ENCODE results near the gene GSTO1. TPM values are rescaled to one million over a fixed set of nuclear protein-coding genes. Genes with fewer than 3 reads are reported as not detected.
A peak's percentile ranks its signal among the peaks of the same experiment; 100 is the strongest.

Gene GSTO1
- polyA plus RNA-seq, 1 experiment = 227 TPM

DNA sequence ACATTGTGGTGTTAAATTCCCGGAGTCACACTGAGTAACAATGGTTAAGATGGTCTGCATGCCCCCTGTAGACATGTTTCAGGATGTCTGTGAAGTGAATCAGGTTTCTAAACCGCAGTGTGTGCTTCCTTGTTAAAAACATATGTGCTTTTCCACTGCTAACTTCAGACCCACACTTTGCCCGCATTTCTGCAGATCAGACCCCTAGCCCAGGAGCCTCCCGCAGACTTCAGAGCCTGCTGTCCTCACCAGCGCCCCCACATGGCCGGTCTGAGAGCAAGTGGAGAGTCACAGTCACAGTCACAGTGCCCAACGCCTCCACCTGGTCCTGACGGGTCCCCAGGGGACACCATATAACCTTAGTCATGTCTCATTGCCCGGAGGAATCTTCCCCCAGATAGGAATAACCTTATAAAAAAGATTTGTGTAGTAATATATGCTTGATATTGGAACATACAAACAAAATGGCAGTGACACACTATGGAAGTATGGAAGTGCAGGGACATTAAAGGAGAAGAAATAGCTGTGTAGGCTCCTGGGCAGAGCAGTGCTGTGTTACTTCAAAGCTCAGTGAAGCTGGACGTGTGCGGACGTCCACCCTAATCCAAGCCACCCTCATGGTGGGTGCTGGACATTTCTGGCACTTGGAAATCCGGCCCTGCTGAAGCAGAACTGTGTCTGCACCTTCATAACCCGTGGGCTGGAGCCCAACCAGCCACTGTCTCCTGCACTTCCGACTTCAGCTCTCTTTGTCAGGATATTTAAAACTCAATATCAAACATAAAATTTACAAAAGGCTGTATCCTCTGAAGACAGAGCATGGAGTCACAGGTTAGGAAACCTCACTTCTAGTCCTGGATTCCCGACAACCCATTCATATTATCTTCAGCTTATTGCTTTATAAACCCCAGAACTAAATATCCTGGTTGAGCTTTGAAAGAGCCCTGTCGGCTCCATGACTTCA lies 43.3 kb downstream of the GSTO1 start:
- Histone ChIP-seq H3K4me3 (ENCODE audit: low read depth, low read length) (no peak overlapping the region), H3K27ac (ENCODE audit: low read depth, low read length) (peak overlapping the region; percentile 60), H3K27me3 (ENCODE audit: control insufficient read depth, insufficient read depth, low read length) (no peaks in the 10 kb centered on the region), H3K9me3 (ENCODE audit: control insufficient read depth, insufficient read depth, low read length) (no peaks in the 10 kb centered on the region)
- POLR2A ChIA-PET = interaction anchor here (0.8 to 1.0 kb wide), 2 partner anchors 39 to 43 kb away, joined by 3 to 4 read pairs; partner anchors contain the start of gene GSTO1
- no peak for DNase-seq (ENCODE audit: low read depth, low spot score)
- CTCF ChIA-PET = interaction anchor here (0.6 to 10.7 kb wide), 15 partner anchors 8 to 85 kb away, joined by 3 to 379 read pairs (median 5); partner anchors contain the start of genes CFAP58, GSTO1 and ITPRIP
- TF ChIP-seq, protein P1, sequence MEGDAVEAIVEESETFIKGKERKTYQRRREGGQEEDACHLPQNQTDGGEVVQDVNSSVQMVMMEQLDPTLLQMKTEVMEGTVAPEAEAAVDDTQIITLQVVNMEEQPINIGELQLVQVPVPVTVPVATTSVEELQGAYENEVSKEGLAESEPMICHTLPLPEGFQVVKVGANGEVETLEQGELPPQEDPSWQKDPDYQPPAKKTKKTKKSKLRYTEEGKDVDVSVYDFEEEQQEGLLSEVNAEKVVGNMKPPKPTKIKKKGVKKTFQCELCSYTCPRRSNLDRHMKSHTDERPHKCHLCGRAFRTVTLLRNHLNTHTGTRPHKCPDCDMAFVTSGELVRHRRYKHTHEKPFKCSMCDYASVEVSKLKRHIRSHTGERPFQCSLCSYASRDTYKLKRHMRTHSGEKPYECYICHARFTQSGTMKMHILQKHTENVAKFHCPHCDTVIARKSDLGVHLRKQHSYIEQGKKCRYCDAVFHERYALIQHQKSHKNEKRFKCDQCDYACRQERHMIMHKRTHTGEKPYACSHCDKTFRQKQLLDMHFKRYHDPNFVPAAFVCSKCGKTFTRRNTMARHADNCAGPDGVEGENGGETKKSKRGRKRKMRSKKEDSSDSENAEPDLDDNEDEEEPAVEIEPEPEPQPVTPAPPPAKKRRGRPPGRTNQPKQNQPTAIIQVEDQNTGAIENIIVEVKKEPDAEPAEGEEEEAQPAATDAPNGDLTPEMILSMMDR (IDR thresholded peaks at IDR 0.05; ENCODE audit: low read depth, low read length) = peak; percentile 71

DNA sequence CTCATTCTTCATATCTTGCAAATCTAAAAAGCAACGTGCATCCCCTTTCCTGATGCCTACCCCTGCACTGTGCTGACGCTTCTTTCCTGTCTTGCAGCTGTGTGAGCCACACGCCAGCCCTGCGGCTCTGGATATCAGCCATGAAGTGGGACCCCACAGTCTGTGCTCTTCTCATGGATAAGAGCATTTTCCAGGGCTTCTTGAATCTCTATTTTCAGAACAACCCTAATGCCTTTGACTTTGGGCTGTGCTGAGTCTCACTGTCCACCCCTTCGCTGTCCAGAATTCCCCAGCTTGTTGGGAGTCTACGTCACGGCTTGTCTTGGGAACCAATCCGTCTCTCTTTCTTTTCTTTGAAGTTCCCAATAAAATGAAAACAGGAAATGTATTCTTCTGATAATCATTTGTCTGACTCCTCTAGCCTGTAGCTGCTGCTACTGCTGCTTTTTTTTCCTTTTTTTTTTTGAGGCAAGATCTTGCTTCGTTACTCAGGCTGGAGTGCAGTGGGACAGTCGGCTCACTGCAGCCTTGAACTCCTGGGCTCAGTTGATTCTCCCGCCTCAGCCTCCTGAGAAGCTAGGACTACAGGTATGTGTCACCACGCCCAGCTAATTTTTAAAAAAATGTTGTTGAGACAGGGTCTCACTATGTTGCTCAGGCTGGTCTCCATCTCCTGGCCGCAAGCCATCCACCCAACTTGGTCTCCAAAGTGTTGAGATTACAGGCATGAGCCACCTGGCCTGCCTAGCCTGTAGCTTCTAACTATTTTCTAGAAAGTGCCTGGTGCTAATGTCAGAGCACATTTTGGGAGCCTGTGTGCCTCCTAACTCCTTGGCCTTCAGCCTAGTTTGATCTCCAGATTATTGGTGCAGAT lies 44.6 kb downstream of the GSTO1 start:
- DNase-seq (ENCODE audit: low read depth, low spot score) = no peak
- CTCF ChIA-PET = interaction anchor here (0.9 to 3.4 kb wide), 13 partner anchors 7 to 54 kb away, joined by 3 to 50 read pairs (median 6); partner anchors contain the start of genes CFAP58 and ITPRIP
- no peaks in the 10 kb centered on the region for H3K27me3 ChIP-seq (ENCODE audit: control insufficient read depth, insufficient read depth, low read length)
- peaks cover 5% of the 10 kb centered on the region; the same call in 1 of the 2 replicates for H3K9me3 ChIP-seq (ENCODE audit: control insufficient read depth, insufficient read depth, low read length)
- TF ChIP-seq, protein P1 (IDR thresholded peaks at IDR 0.05; ENCODE audit: low read depth, low read length) = no peak
- peak overlapping the region; percentile 100 for H3K27ac ChIP-seq (ENCODE audit: low read depth, low read length)
- POLR2A ChIA-PET = interaction anchor here (0.7 to 1.0 kb wide), 4 partner anchors 35 to 45 kb away, joined by 3 to 6 read pairs (median 4); partner anchors contain the start of genes GSTO1 and ITPRIP
- peak overlapping the region; percentile 41 for H3K4me3 ChIP-seq (ENCODE audit: low read depth, low read length)

DNA sequence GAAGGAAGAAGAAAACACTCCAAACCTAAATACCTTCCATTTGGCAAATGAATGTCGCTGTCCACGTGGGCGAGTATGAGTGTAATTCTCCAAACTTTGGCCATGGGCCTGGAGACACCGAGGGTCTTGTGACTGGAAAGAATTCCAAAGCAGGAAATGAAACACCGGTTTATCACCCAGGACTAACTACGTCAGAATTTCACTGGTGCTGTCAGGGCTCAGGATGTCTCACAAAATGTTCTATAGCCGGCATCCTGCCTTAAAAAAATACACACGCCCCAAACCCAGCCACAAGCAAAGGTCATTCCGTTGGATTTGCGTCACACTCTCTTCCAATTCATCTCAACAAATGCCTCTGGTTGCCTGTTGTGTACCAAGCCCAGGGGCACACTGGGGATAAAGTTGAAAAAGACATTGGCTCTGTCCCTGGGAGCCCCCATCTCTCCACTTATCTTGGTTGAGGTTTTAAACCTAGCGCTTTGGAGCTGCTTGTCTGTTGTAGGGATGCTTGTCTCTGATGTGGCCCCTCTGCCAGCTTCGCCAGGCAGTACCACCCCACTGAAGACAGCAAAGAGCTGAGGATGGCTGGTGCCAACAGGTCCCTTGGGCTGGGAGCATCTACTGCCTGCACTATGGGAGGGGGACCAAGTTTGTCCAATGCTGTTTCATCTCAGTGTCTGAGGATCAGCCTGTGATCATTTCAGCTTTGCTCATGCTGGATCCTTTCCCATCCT lies 45.5 kb downstream of the GSTO1 start:
- peak; percentile 94 for DNase-seq (ENCODE audit: low read depth, low spot score)
- H3K4me3 ChIP-seq (ENCODE audit: low read depth, low read length) = peak overlapping the region; percentile 48
- ChIA-PET POLR2A (interaction anchor here (1.0 to 1.4 kb wide), 4 partner anchors 30 to 46 kb away, joined by 4 to 6 read pairs (median 5); partner anchors contain the start of genes GSTO1 and ITPRIP), CTCF (interaction anchor here (0.8 to 3.4 kb wide), 8 partner anchors 9 to 53 kb away, joined by 3 to 50 read pairs (median 13); partner anchors contain the start of genes CFAP58 and ITPRIP)
- H3K27ac ChIP-seq (ENCODE audit: low read depth, low read length) = peak overlapping the region; percentile 100
- H3K27me3 ChIP-seq (ENCODE audit: control insufficient read depth, insufficient read depth, low read length) = no peaks in the 10 kb centered on the region
- TF ChIP-seq, protein P1 (IDR thresholded peaks at IDR 0.05; ENCODE audit: low read depth, low read length) = no peak
- H3K9me3 ChIP-seq (ENCODE audit: control insufficient read depth, insufficient read depth, low read length) = peaks cover 5% of the 10 kb centered on the region; the same call in 1 of the 2 replicates

DNA sequence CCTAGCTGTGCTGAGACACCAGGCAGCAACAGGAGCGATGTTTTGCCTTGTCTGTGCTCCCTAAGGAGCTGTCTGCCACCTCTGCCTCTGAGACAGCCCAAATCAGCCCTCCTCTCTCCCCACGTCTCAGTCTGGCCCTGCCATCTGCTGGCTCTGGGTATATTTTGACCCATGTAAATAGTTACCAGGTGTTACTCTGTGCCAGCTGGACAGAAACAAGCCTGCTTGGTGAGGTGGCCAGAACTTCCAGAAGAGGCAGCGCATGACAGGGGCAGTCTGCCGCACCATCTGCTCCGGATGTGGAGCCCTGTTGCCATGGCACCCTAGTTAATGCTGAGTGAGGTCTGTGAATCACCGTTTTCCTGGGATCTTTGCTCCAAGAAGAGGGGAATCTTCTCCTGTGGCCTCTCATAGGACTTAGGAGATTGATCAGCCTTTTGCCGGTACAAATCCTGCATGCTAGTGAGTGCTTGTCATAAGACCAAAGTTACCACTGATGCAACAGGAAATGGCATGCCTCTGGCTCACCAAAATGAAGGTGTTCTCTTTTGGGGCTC lies 46.1 kb downstream of the GSTO1 start:
- peak; percentile 93 for DNase-seq (ENCODE audit: low read depth, low spot score)
- TF ChIP-seq, protein P1 (IDR thresholded peaks at IDR 0.05; ENCODE audit: low read depth, low read length) = no peak
- peaks cover 5% of the 10 kb centered on the region; the same call in 1 of the 2 replicates for H3K9me3 ChIP-seq (ENCODE audit: control insufficient read depth, insufficient read depth, low read length)
- CTCF ChIA-PET = interaction anchor here (0.8 to 3.4 kb wide), 5 partner anchors 9 to 50 kb away, joined by 3 to 50 read pairs (median 31); partner anchors contain the start of gene ITPRIP
- POLR2A ChIA-PET = interaction anchor here (1.0 to 1.4 kb wide), 4 partner anchors 30 to 46 kb away, joined by 4 to 6 read pairs (median 5); partner anchors contain the start of genes GSTO1 and ITPRIP
- peak overlapping the region; percentile 48 for H3K4me3 ChIP-seq (ENCODE audit: low read depth, low read length)
- no peaks in the 10 kb centered on the region for H3K27me3 ChIP-seq (ENCODE audit: control insufficient read depth, insufficient read depth, low read length)
- peak overlapping the region; percentile 100 for H3K27ac ChIP-seq (ENCODE audit: low read depth, low read length)

Measured in AG04450 (cell line).